ENCODE data around the gene ZIC1.

The ZIC1 gene

DNA sequence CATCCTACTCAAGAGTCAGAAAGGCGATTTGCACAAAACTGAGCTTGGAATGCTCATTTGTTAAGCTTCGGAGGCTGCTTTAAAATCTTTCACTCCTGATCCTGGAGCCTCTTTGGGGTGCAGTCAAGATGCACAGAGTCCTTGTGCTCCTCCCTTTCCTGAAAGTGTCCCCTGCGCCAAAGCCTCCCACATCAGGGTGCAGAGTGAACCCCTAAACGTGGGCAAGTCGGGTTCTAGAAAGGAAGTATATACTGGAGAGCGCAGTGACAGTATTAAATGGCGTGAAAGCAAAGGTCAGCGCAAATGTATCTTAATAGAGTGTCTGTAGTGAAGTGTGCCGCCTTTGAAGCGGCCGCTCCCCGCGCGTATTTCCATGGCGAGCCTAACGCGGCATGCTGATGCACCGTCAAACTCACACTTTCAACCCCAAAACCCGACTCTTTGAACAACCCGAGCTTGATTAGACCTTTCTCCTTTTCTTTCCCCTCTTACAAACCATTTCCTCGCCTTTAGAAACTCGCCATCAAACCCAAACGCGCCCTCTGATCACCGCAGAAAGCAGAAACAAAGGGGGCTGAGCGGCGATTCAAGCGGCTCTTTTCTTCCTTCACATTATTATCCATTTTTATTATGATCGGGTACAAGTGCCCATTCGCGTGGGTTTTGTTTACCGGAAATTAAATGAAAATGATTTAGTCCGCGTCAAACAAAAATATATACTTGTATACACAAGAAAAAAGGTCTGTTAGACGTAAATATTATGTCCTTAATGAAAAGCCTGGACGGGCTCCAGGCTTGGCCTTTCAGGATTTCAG lies 21.1 kb upstream of the ZIC1 start:
- TF ChIP-seq, protein P1, sequence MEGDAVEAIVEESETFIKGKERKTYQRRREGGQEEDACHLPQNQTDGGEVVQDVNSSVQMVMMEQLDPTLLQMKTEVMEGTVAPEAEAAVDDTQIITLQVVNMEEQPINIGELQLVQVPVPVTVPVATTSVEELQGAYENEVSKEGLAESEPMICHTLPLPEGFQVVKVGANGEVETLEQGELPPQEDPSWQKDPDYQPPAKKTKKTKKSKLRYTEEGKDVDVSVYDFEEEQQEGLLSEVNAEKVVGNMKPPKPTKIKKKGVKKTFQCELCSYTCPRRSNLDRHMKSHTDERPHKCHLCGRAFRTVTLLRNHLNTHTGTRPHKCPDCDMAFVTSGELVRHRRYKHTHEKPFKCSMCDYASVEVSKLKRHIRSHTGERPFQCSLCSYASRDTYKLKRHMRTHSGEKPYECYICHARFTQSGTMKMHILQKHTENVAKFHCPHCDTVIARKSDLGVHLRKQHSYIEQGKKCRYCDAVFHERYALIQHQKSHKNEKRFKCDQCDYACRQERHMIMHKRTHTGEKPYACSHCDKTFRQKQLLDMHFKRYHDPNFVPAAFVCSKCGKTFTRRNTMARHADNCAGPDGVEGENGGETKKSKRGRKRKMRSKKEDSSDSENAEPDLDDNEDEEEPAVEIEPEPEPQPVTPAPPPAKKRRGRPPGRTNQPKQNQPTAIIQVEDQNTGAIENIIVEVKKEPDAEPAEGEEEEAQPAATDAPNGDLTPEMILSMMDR (IDR thresholded peaks at IDR 0.05; ENCODE audit: insufficient read depth, low read length, poor library complexity, severe bottlenecking) = no peak
- Histone ChIP-seq H3K4me3 (replicated peaks; ENCODE audit: low read depth, low read length) (no peak overlapping the region), H3K36me3 (ENCODE audit: control insufficient read depth, insufficient read depth, low read length) (no peaks in the 10 kb centered on the region), H3K27me3 (replicated peaks; ENCODE audit: control insufficient read depth, insufficient read depth, low read length) (no peaks in the 10 kb centered on the region; the same call in 1 of the 2 replicates)
- no peak for DNase-seq (ENCODE audit: extremely low read depth, insufficient read length)

DNA sequence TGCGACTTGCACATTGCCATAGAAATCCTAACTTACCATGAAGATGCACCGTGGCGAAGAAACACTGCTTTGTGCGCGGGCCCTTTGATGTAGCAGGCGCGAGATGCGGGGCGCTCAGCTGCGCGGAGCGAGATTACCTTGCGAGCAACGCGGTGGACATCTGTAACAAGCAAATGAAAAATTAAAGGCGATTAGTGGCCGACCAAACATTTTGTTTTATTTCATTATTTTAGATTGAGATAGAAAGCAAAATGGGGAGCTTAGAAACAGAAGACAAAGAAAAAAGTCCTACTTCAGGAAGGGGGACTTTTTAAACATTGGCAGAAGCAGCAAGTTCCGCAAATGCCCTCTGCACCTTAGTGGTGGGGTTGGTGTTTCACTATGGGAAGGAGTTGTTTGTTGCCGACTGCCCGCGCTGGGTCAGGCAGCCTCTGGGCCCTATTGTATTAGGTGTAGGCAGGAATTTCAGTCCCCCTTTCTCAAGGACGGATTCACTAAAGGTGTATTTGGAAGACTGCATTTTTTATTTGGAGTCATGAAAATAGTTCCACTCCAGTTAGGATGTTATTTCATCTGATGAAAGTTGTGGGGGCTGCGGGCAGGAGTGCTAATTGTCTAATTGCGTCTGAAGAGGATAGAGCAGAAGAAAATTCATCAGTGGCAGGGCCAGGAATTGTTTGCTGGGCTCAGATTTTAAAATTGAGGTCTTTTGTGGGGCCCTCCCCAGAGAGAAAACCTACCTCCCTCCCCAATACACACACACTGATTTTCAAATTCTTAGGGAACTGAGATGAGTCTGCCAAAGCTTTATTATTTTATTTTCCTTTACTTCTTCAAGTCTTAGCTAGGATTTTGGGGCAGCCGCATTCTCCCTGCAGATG lies 20.2 kb upstream of the ZIC1 start:
- TF ChIP-seq, protein P1 (IDR thresholded peaks at IDR 0.05; ENCODE audit: insufficient read depth, low read length, poor library complexity, severe bottlenecking) = no peak
- no peaks in the 10 kb centered on the region for H3K36me3 ChIP-seq (ENCODE audit: control insufficient read depth, insufficient read depth, low read length)
- no peaks in the 10 kb centered on the region; the same call in 1 of the 2 replicates for H3K27me3 ChIP-seq (replicated peaks; ENCODE audit: control insufficient read depth, insufficient read depth, low read length)
- no peak for DNase-seq (ENCODE audit: extremely low read depth, insufficient read length)
- H3K4me3 ChIP-seq (replicated peaks; ENCODE audit: low read depth, low read length) = no peak overlapping the region

DNA sequence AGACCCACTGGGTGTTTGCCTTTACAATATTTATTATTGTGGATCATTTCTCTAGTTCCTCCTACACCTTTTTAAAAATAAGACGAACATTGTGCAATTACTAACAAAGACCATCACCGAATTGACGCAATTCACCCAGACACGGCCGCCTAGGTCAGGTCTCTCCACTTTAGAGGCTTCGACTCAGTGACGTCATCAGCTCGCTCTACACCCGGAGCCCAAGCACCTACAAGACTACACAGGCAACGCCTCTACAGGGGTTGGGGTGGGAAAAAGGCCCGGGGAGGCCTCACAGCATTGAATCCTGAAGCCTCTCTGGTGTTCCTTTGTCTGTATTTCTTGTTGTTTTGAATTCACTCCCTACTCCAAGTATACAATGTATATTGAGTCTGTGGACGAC lies 19.4 kb upstream of the ZIC1 start:
- DNase-seq (ENCODE audit: extremely low read depth, insufficient read length) = no peak
- H3K36me3 ChIP-seq (ENCODE audit: control insufficient read depth, insufficient read depth, low read length) = no peaks in the 10 kb centered on the region
- TF ChIP-seq, protein P1 (IDR thresholded peaks at IDR 0.05; ENCODE audit: insufficient read depth, low read length, poor library complexity, severe bottlenecking) = no peak
- no peaks in the 10 kb centered on the region; the same call in 1 of the 2 replicates for H3K27me3 ChIP-seq (replicated peaks; ENCODE audit: control insufficient read depth, insufficient read depth, low read length)
- H3K4me3 ChIP-seq (replicated peaks; ENCODE audit: low read depth, low read length) = no peak overlapping the region

DNA sequence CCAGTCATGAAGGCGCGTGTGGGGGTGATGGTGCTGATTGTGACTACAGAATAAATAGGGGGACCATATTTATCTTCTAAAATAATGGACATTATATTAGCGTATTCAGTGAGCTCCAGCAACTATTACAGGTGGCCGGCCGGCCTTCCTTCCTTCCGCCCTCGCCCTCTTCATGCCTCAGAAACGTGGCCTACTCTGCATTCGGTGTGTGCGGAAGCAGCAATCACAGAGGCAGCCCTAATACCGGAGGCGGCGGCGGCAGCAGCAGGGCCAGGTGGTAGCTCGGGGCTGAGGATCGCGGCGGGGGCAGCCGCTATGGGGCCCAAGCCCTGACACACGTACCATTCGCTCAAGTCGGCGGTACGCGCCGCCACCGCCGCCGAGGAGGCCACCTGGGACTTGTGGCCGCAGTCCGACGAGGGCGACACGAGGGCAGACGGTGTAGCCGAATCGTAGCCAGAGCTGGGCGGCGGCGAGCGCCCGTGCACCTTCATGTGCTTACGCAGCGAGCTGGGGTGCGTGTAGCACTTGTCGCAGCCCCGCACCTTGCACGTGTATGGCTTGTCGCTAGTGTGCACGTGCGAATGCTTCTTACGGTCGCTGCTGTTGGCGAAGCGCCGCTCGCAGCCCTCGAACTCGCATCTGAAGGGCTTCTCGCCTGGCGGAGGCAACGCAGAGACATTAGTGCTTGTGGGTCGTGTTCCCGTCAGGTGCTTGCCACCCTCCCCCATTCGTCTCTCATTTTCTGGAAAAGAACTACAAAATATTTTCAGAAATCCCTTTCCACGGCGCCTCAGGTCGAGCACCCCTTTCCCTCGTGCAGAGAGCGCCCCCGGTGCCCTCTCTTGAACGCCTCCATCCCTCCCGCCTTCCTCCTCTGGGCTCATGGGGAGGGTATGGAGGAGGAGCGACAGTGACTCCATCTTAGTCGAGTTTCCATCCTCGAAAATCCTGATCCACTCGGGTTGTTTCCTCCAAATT lies 18.3 kb upstream of the ZIC1 start:
- Histone ChIP-seq H3K27me3 (replicated peaks; ENCODE audit: control insufficient read depth, insufficient read depth, low read length) (no peaks in the 10 kb centered on the region; the same call in 1 of the 2 replicates), H3K36me3 (ENCODE audit: control insufficient read depth, insufficient read depth, low read length) (no peaks in the 10 kb centered on the region), H3K4me3 (replicated peaks; ENCODE audit: low read depth, low read length) (no peak overlapping the region)
- TF ChIP-seq, protein P1 (IDR thresholded peaks at IDR 0.05; ENCODE audit: insufficient read depth, low read length, poor library complexity, severe bottlenecking) = no peak
- DNase-seq (ENCODE audit: extremely low read depth, insufficient read length) = no peak

Measured in GM06990 (cell line).